ENCODE results near the gene HSPA9.

The HSPA9 gene

DNA sequence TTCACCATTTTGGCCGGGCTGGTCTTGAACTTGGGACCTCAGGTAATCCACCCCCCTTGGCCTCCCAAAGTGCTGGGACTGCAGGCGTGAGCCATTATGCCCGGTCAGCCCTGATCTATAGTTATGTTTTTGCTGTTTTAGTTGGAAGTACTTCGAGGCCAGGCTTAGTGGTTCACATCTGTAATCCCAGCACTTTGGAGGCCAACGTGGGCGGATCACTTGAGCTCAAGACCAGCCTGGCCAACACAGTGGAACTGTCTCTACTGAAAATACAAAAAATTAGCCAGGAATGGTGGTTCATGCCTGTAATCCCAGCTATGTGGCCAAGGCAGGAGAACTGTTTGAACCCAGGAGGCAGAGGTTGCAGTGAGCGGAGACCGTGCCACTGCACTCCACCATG is 2.0 kb downstream of the HSPA9 start:
- TF ChIP-seq, protein P1, sequence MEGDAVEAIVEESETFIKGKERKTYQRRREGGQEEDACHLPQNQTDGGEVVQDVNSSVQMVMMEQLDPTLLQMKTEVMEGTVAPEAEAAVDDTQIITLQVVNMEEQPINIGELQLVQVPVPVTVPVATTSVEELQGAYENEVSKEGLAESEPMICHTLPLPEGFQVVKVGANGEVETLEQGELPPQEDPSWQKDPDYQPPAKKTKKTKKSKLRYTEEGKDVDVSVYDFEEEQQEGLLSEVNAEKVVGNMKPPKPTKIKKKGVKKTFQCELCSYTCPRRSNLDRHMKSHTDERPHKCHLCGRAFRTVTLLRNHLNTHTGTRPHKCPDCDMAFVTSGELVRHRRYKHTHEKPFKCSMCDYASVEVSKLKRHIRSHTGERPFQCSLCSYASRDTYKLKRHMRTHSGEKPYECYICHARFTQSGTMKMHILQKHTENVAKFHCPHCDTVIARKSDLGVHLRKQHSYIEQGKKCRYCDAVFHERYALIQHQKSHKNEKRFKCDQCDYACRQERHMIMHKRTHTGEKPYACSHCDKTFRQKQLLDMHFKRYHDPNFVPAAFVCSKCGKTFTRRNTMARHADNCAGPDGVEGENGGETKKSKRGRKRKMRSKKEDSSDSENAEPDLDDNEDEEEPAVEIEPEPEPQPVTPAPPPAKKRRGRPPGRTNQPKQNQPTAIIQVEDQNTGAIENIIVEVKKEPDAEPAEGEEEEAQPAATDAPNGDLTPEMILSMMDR (IDR thresholded peaks at IDR 0.05) = no peak
- Histone ChIP-seq H3K4me3 (ENCODE audit: low read depth in 1 of 2, low read length in 1 of 2) (no peak overlapping the region), H3K9me3 (no peaks in the 10 kb centered on the region), H3K27me3 (no peaks in the 10 kb centered on the region), H3K27ac (no peak overlapping the region), H3K36me3 (peaks cover 29% of the 10 kb centered on the region), H3K4me1 (ENCODE audit: control insufficient read depth in 1 of 2, insufficient read depth in 1 of 2, low read depth in 1 of 2, low read length in 1 of 2) (peaks cover 13 to 16% of the 10 kb centered on the region in 2 experiments)

DNA sequence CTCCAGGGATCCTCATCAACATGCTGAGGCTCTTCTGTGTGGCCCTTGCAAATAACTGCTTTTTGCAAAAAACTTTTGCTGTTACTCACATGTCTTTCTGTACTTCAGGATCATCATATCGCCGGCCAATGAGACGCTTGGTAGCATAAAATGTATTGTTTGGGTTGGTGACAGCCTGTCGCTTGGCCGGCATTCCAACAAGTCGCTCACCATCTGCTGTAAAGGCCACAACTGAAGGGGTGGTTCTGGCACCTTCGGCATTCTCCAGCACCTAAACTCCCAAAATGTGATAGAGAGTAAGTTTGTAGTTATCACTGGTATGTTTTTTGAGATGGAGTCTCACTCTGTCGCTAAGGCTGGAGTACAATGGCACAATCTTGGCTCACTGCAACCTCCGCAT is 4.3 kb downstream of the HSPA9 start:
- no peak overlapping the region for H3K4me3 ChIP-seq (ENCODE audit: low read depth in 1 of 2, low read length in 1 of 2)
- H3K27me3 ChIP-seq = no peaks in the 10 kb centered on the region
- H3K27ac ChIP-seq = no peak overlapping the region
- peaks cover 49% of the 10 kb centered on the region for H3K36me3 ChIP-seq
- TF ChIP-seq, protein P1 (IDR thresholded peaks at IDR 0.05) = no peak
- peaks cover 9 to 14% of the 10 kb centered on the region in 2 experiments for H3K4me1 ChIP-seq (ENCODE audit: control insufficient read depth in 1 of 2, insufficient read depth in 1 of 2, low read depth in 1 of 2, low read length in 1 of 2)
- H3K9me3 ChIP-seq = no peaks in the 10 kb centered on the region

DNA sequence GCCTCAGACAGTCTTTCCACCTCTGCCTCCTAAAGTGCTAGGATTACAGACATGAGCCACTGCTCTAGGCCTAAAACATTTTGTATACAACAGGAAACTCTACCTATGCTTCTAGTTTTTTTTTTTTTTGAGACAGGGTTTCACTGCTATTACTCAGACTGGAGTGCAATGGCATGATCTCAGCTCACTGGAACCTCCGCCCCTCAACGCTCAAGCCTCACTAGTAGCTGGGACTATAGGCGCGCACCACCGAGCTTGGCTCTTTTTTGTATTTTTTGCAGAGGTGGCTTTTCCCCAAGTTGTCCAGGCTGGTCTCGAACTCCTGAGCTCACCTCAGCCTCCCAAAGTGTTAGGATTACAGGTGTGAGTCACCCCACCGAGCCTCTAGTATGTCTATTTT is 5.4 kb downstream of the HSPA9 start:
- Histone ChIP-seq H3K27ac (no peak overlapping the region), H3K36me3 (peaks cover 60% of the 10 kb centered on the region), H3K27me3 (no peaks in the 10 kb centered on the region), H3K4me1 (ENCODE audit: control insufficient read depth in 1 of 2, insufficient read depth in 1 of 2, low read depth in 1 of 2, low read length in 1 of 2) (peaks cover 8 to 10% of the 10 kb centered on the region in 2 experiments), H3K4me3 (ENCODE audit: low read depth in 1 of 2, low read length in 1 of 2) (no peak overlapping the region), H3K9me3 (no peaks in the 10 kb centered on the region)
- TF ChIP-seq, protein P1 (IDR thresholded peaks at IDR 0.05) = no peak

DNA sequence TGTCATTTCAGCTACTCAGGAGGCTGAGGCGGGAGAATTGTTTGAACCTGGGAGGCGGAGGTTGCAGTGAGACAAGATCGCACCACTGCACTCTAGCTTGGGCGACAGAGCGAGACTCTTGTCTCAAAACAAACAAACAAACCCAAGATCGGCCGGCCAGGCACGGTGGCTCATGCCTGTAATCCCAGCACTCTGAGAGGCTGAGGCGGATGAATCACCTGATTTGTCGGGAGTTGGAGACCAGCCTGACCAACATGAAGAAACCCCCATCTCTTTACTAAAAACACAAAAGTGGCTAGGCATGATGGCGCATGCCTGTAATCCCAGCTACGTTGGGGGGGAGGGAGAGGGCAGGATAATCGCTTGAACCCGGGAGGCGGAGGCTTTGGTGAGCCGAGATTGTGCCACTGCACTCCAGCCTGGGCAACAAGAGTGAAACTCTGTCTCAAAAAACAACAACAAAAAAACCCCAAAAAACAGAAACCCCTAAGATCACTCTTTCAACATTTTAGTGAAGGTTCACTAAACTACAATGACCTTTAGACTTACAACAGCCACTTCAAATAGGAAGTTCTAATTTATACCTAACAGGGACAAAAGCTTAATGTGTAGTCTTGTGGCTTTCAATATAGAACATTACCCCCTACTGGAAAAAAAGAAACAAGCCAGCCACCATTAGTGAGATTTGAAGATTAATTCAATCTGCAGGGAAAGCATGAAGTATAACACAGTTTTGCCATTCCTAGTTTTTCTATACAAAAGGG is 7.0 kb downstream of the HSPA9 start:
- H3K36me3 ChIP-seq = peaks cover 72% of the 10 kb centered on the region
- no peaks in the 10 kb centered on the region for H3K9me3 ChIP-seq
- H3K27me3 ChIP-seq = no peaks in the 10 kb centered on the region
- TF ChIP-seq, protein P1 (IDR thresholded peaks at IDR 0.05) = no peak
- H3K4me3 ChIP-seq (ENCODE audit: low read depth in 1 of 2, low read length in 1 of 2) = no peak overlapping the region
- no peak overlapping the region for H3K27ac ChIP-seq
- H3K4me1 ChIP-seq (ENCODE audit: control insufficient read depth in 1 of 2, insufficient read depth in 1 of 2, low read depth in 1 of 2, low read length in 1 of 2) = no peaks in the 10 kb centered on the region

DNA sequence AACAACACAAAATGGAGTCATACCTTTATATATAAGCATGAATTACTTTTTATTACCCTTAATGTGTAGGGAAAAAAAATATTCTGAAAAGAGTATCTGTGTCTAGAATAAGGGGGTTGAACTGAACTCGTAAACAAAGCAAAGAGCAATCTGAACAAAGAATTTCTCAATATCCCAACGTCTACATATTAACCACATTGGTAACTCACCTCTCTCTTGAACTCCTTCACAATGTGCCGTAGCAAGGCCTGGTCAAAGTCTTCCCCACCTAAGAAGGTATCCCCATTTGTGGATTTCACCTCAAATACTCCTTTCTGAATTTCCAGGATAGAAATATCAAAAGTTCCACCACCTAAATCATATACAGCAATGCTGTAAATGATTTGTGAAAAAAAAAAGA is 8.4 kb downstream of the HSPA9 start:
- H3K27ac ChIP-seq = no peak overlapping the region
- no peak overlapping the region for H3K4me3 ChIP-seq (ENCODE audit: low read depth in 1 of 2, low read length in 1 of 2)
- H3K27me3 ChIP-seq = no peaks in the 10 kb centered on the region
- peaks cover 73% of the 10 kb centered on the region for H3K36me3 ChIP-seq
- H3K4me1 ChIP-seq (ENCODE audit: control insufficient read depth in 1 of 2, insufficient read depth in 1 of 2, low read depth in 1 of 2, low read length in 1 of 2) = no peaks in the 10 kb centered on the region
- TF ChIP-seq, protein P1 (IDR thresholded peaks at IDR 0.05) = no peak
- no peaks in the 10 kb centered on the region for H3K9me3 ChIP-seq

Data from neutrophil (primary cell).